Trophoblast cell (in vitro differentiated cells and primary cell): ENCODE measurements around the gene DEPDC5.
"Not testable (repeated sequence)": the region's sequence is repeated elsewhere in the genome, so short reads cannot be mapped to it uniquely, and the experiment has no call there.

ENCODE experiments used
- DNase-seq, 2 donors: peaks; one replicate each; pipeline ENCODE4 v3.0.0-alpha.2; 2016
- H2AFZ ChIP-seq: 2 replicates; pipeline ENCODE4 v1.6.1; 2013; ENCODE audit warnings: low read length, moderate library complexity, mild to moderate bottlenecking; ENCODE audit not compliant: insufficient read depth, poor library complexity
- H2AK5ac ChIP-seq: 2 replicates; pipeline ENCODE4 v1.6.1; 2013; ENCODE audit warnings: mild to moderate bottlenecking, low read length
- H2BK120ac ChIP-seq: 2 replicates; pipeline ENCODE4 v1.6.1; 2013; ENCODE audit warnings: low read length, mild to moderate bottlenecking, moderate library complexity; ENCODE audit not compliant: insufficient read depth, poor library complexity
- H2BK12ac ChIP-seq: 2 replicates; pipeline ENCODE4 v1.6.1; 2013; ENCODE audit warnings: mild to moderate bottlenecking, low read length, moderate library complexity
- H2BK5ac ChIP-seq: 2 replicates; pipeline ENCODE4 v1.6.1; 2013; ENCODE audit warnings: low read length, low read depth, moderate library complexity, mild to moderate bottlenecking; ENCODE audit not compliant: poor library complexity
- H3K14ac ChIP-seq: 2 replicates; pipeline ENCODE4 v1.6.1; 2013; ENCODE audit warnings: mild to moderate bottlenecking, low read length
- H3K18ac ChIP-seq: 2 replicates; pipeline ENCODE4 v1.6.1; 2013; ENCODE audit warnings: mild to moderate bottlenecking, low read length
- H3K23ac ChIP-seq: 2 replicates; pipeline ENCODE4 v1.6.1; 2013; ENCODE audit warnings: low read length
- H3K27ac ChIP-seq: 2 replicates; pipeline ENCODE4 v1.5.1; 2013; ENCODE audit warnings: low read depth, mild to moderate bottlenecking, inconsistent platforms, low read length, moderate library complexity
- H3K27me3 ChIP-seq: 2 replicates; pipeline ENCODE4 v1.6.1; 2013; ENCODE audit warnings: inconsistent platforms, mild to moderate bottlenecking, low read length, moderate library complexity; ENCODE audit not compliant: insufficient read depth
- H3K36me3 ChIP-seq, 2 experiments: 1 replicate in 1 of 2; 2 replicates in 1 of 2; pipeline ENCODE4 v1.6.1; 2013; ENCODE audit warnings: low read length in 2 of 2, mild to moderate bottlenecking in 2 of 2, moderate library complexity in 1 of 2; ENCODE audit not compliant: insufficient read depth in 2 of 2, control insufficient read depth in 1 of 2
- H3K4ac ChIP-seq: 2 replicates; pipeline ENCODE4 v1.6.1; 2013; ENCODE audit warnings: low read depth, mild to moderate bottlenecking, low read length, moderate library complexity
- H3K4me1 ChIP-seq, 2 experiments: 1 replicate in 1 of 2; 2 replicates in 1 of 2; pipeline ENCODE4 v1.6.1; 2013; ENCODE audit warnings: low read length in 2 of 2, mild to moderate bottlenecking in 2 of 2, moderate library complexity in 1 of 2; ENCODE audit not compliant: insufficient read depth in 2 of 2, control insufficient read depth in 1 of 2
- H3K4me2 ChIP-seq: 2 replicates; pipeline ENCODE4 v1.6.1; 2013; ENCODE audit warnings: inconsistent platforms, mild to moderate bottlenecking, low read length, moderate library complexity
- H3K4me3 ChIP-seq: 2 replicates; pipeline ENCODE4 v1.5.1; 2013; ENCODE audit warnings: mild to moderate bottlenecking, low read depth, low read length, inconsistent platforms
- H3K79me1 ChIP-seq: one replicate; pipeline ENCODE4 v1.6.1; 2013; ENCODE audit warnings: low read length
- H3K79me2 ChIP-seq: 2 replicates; pipeline ENCODE4 v1.6.1; 2013; ENCODE audit warnings: low read length, mild to moderate bottlenecking; ENCODE audit not compliant: control insufficient read depth, insufficient read depth, poor library complexity
- H3K9ac ChIP-seq: 2 replicates; pipeline ENCODE4 v1.6.1; 2013; ENCODE audit warnings: mild to moderate bottlenecking, low read length
- H3K9me3 ChIP-seq: 2 replicates; pipeline ENCODE4 v1.6.1; 2013; ENCODE audit warnings: low read depth, mild to moderate bottlenecking, control low read depth, inconsistent platforms, low read length; ENCODE audit not compliant: insufficient read depth
- H4K12ac ChIP-seq: 2 replicates; pipeline ENCODE4 v1.6.1; 2013; ENCODE audit warnings: low read depth, mild to moderate bottlenecking, low read length, moderate library complexity
- H4K8ac ChIP-seq: 2 replicates; pipeline ENCODE4 v1.6.1; 2013; ENCODE audit warnings: low read depth, mild to moderate bottlenecking, low read length, moderate library complexity
- H4K91ac ChIP-seq: one replicate; pipeline ENCODE4 v1.6.1; 2013; ENCODE audit warnings: low read depth, mild to moderate bottlenecking, low read length, moderate library complexity
- WGBS: extraction: QIAGEN DNeasy Blood & Tissue Kit; methylation state at CpG from one replicate; pipeline ENCODE4 v1.1.7; 2013; ENCODE audit warnings: missing lambda C conversion rate; ENCODE audit not compliant: insufficient read length, insufficient coverage; ENCODE audit errors: extremely low coverage; 5-methylcytosine and 5-hydroxymethylcytosine counted together

Gene DEPDC5

DNA sequence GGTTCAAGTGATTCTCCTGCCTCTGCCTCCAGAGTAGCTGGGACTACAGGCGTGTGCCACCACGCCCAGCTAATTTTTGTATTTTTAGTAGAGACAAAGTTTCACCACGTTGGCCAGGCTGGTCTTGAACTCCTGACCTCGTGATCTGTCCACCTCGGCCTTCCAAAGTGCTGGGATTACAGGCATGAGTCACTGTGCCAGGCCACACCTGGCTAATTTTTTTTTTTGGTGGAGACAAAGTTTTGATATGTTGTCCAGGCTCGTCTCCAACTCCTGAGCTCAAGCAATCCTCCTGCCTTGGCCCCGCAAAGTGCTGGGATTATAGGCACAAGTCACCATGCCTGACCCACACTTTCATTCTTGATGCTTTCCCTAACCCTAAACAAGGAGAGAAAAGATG lies 13.5 kb upstream of the DEPDC5 start:
- H3K9me3 ChIP-seq, H3K23ac ChIP-seq, H4K8ac ChIP-seq, H3K9ac ChIP-seq, H3K4me2 ChIP-seq, H3K4ac ChIP-seq, H2BK5ac ChIP-seq, H3K14ac ChIP-seq, H2AK5ac ChIP-seq, H3K4me1 ChIP-seq, H3K79me1 ChIP-seq, H2BK120ac ChIP-seq, H3K27me3 ChIP-seq, H3K18ac ChIP-seq, H3K27ac ChIP-seq, H4K91ac ChIP-seq, H2AFZ ChIP-seq, H2BK12ac ChIP-seq, H3K79me2 ChIP-seq, DNase-seq, H3K4me3 ChIP-seq, H4K12ac ChIP-seq: not testable (repeated sequence)
- no CpG with 5 or more reads among the region's 7 CpGs for WGBS
- peaks cover 13 to 19% of the 10 kb centered on the region in 2 experiments for H3K36me3 ChIP-seq

DNA sequence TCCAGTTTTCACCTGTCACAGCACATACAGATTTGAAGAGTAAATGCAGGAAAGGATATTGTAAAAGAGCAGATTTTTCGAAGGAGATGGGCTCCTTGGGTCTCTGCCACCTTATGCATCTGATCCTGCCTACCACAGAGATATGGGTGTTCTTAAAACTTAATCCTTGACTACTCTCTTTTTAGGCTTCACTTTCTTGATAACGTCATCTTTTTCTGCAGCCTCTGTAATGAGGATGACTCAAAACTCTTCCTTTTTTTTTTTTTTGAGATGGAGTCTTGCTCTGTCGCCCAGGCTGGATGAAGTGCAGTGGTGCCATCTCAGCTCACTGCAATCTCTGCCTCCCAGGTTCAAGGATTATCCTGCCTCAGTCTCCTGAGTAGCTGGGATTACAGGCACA lies 11.7 kb upstream of the DEPDC5 start:
- H3K79me2 ChIP-seq: no peaks in the 10 kb centered on the region
- no peak overlapping the region for H3K18ac ChIP-seq
- H4K8ac ChIP-seq: no peak overlapping the region
- no peak overlapping the region for H2BK120ac ChIP-seq
- H4K12ac ChIP-seq: no peak overlapping the region
- peaks cover 8 to 14% of the 10 kb centered on the region in 2 experiments for H3K36me3 ChIP-seq
- DNase-seq: no peak
- no peak overlapping the region for H2BK5ac ChIP-seq
- H2AFZ ChIP-seq: no peak overlapping the region
- H3K9ac ChIP-seq: no peak overlapping the region
- no peak overlapping the region for H3K4me2 ChIP-seq
- no peaks in the 10 kb centered on the region for H3K79me1 ChIP-seq
- no peaks in the 10 kb centered on the region for H3K27me3 ChIP-seq
- no CpG with 5 or more reads among the region's 3 CpGs for WGBS
- H3K4me3 ChIP-seq: no peak overlapping the region
- no peak overlapping the region for H4K91ac ChIP-seq
- H2AK5ac ChIP-seq: no peak overlapping the region
- H3K9me3 ChIP-seq: no peaks in the 10 kb centered on the region
- H3K27ac ChIP-seq: no peak overlapping the region
- no peak overlapping the region for H2BK12ac ChIP-seq
- H3K4ac ChIP-seq: no peak overlapping the region
- no peak overlapping the region for H3K23ac ChIP-seq
- no peak overlapping the region for H3K14ac ChIP-seq
- peaks cover 2 to 3% of the 10 kb centered on the region in 2 experiments for H3K4me1 ChIP-seq

- Histone ChIP-seq H2BK120ac (no peak overlapping the region), H3K23ac (no peak overlapping the region), H3K18ac (no peak overlapping the region), H3K79me2 (no peaks in the 10 kb centered on the region), H4K91ac (no peak overlapping the region), H2BK5ac (no peak overlapping the region), H4K8ac (no peak overlapping the region), H3K27ac (no peak overlapping the region), H3K9me3 (no peaks in the 10 kb centered on the region), H2AK5ac (no peak overlapping the region), H3K4me3 (no peak overlapping the region), H2AFZ (no peak overlapping the region), H3K14ac (no peak overlapping the region), H3K4me1 (peaks cover 2 to 3% of the 10 kb centered on the region in 2 experiments), H3K9ac (no peak overlapping the region), H3K27me3 (no peaks in the 10 kb centered on the region), H2BK12ac (no peak overlapping the region), H3K79me1 (no peaks in the 10 kb centered on the region), H4K12ac (no peak overlapping the region), H3K36me3 (peaks cover 5 to 14% of the 10 kb centered on the region in 2 experiments), H3K4me2 (no peak overlapping the region), H3K4ac (peak overlapping the region; percentile 55)
- DNase-seq: no peak
- no CpG with 5 or more reads among the region's 2 CpGs for WGBS
Observed at GRCh38 chr22:31742682-31743081, 11.1 kb upstream of the DEPDC5 start.

- Histone ChIP-seq H3K4me2 (no peak overlapping the region), H3K36me3 (peaks cover 0 to 11% of the 10 kb centered on the region in 2 experiments), H3K27me3 (no peaks in the 10 kb centered on the region), H4K91ac (no peak overlapping the region), H3K23ac (no peak overlapping the region), H3K4me3 (no peak overlapping the region), H2AK5ac (no peak overlapping the region), H3K18ac (no peak overlapping the region), H2AFZ (no peak overlapping the region), H4K12ac (no peak overlapping the region), H3K14ac (no peak overlapping the region), H3K79me1 (no peaks in the 10 kb centered on the region), H4K8ac (no peak overlapping the region), H2BK12ac (no peak overlapping the region), H3K4ac (no peak overlapping the region), H2BK5ac (no peak overlapping the region), H2BK120ac (no peak overlapping the region), H3K9ac (no peak overlapping the region), H3K4me1 (peaks cover 0 to 4% of the 10 kb centered on the region in 2 experiments), H3K79me2 (peaks cover 2% of the 10 kb centered on the region), H3K9me3 (no peaks in the 10 kb centered on the region), H3K27ac (no peak overlapping the region)
- no peak for DNase-seq
- WGBS: no CpG with 5 or more reads among the region's 7 CpGs
Observed at GRCh38 chr22:31743871-31744270, 9.9 kb upstream of the DEPDC5 start.
